H9 (cell line): Measurements from ENCODE around the gene LSM3. TPM values are rescaled to one million over a fixed set of nuclear protein-coding genes. Genes with fewer than 3 reads are reported as not detected.

Source experiments
- DNase-seq: peaks from one replicate; pipeline ENCODE4 v3.0.0-alpha.2; 2017
- H2AFZ ChIP-seq: one replicate; pipeline ENCODE4 v1.6.1; 2013; ENCODE audit warnings: mild to moderate bottlenecking, low read length, control low read depth, moderate library complexity
- H2AK5ac ChIP-seq: 2 replicates; pipeline ENCODE4 v1.6.1; 2013; ENCODE audit warnings: low read length, control low read depth, mixed read lengths; ENCODE audit not compliant: insufficient read length
- H2BK120ac ChIP-seq: one replicate; pipeline ENCODE4 v1.6.1; 2013; ENCODE audit warnings: low read depth, mild to moderate bottlenecking, low read length, control low read depth, inconsistent platforms; ENCODE audit not compliant: poor library complexity, severe bottlenecking
- H2BK12ac ChIP-seq: 2 replicates; pipeline ENCODE4 v1.6.1; 2013; ENCODE audit warnings: low read length, control low read depth, mixed read lengths, low read depth; ENCODE audit not compliant: insufficient read length
- H2BK15ac ChIP-seq: 2 replicates; pipeline ENCODE4 v1.6.1; 2013; ENCODE audit warnings: low read depth, low read length, control low read depth
- H2BK20ac ChIP-seq: one replicate; pipeline ENCODE4 v1.6.1; 2013; ENCODE audit warnings: low read depth, mild to moderate bottlenecking, low read length, control low read depth, inconsistent platforms; ENCODE audit not compliant: poor library complexity, severe bottlenecking
- H2BK5ac ChIP-seq: 2 replicates; pipeline ENCODE4 v1.6.1; 2013; ENCODE audit warnings: low read length, control low read depth, mixed read lengths; ENCODE audit not compliant: insufficient read length
- H3K14ac ChIP-seq: 2 replicates; pipeline ENCODE4 v1.6.1; 2013; ENCODE audit warnings: low read length, control low read depth; ENCODE audit not compliant: insufficient read depth
- H3K18ac ChIP-seq: 2 replicates; pipeline ENCODE4 v1.6.1; 2013; ENCODE audit warnings: low read depth, mild to moderate bottlenecking, mixed read lengths, low read length, control low read depth; ENCODE audit not compliant: insufficient read length
- H3K23ac ChIP-seq: 2 replicates; pipeline ENCODE4 v1.6.1; 2013; ENCODE audit warnings: low read length, control low read depth, mixed read lengths, low read depth; ENCODE audit not compliant: insufficient read length
- H3K23me2 ChIP-seq: 2 replicates; pipeline ENCODE4 v1.6.1; 2013; ENCODE audit warnings: low read depth, mild to moderate bottlenecking, mixed read lengths, low read length, control low read depth; ENCODE audit not compliant: insufficient read length, poor library complexity, severe bottlenecking
- H3K27ac ChIP-seq: 2 replicates; pipeline ENCODE4 v1.5.1; 2013; ENCODE audit warnings: low read length, control low read depth, mixed read lengths, low read depth; ENCODE audit not compliant: insufficient read length
- H3K27me3 ChIP-seq: 2 replicates; pipeline ENCODE4 v1.6.1; 2013; ENCODE audit warnings: low read length, control low read depth, inconsistent platforms; ENCODE audit not compliant: insufficient read depth
- H3K4ac ChIP-seq: 2 replicates; pipeline ENCODE4 v1.6.1; 2013; ENCODE audit warnings: low read depth, mild to moderate bottlenecking, control low read depth, inconsistent platforms, low read length, moderate library complexity
- H3K4me1 ChIP-seq: 2 replicates; pipeline ENCODE4 v1.6.1; 2013; ENCODE audit warnings: low read length, control low read depth, inconsistent platforms; ENCODE audit not compliant: insufficient read depth
- H3K4me2 ChIP-seq: 2 replicates; pipeline ENCODE4 v1.6.1; 2013; ENCODE audit warnings: low read length, control low read depth, mixed read lengths; ENCODE audit not compliant: insufficient read length, insufficient read depth
- H3K56ac ChIP-seq: 2 replicates; pipeline ENCODE4 v1.6.1; 2013; ENCODE audit warnings: low read depth, mild to moderate bottlenecking, mixed read lengths, low read length, control low read depth; ENCODE audit not compliant: insufficient read length
- H3K79me1 ChIP-seq: 2 replicates; pipeline ENCODE4 v1.6.1; 2013; ENCODE audit warnings: low read depth, mild to moderate bottlenecking, moderate library complexity, low read length, control low read depth, inconsistent platforms; ENCODE audit not compliant: insufficient read depth, poor library complexity, severe bottlenecking
- H3K79me2 ChIP-seq: 2 replicates; pipeline ENCODE4 v1.6.1; 2013; ENCODE audit warnings: low read length, control low read depth, inconsistent platforms; ENCODE audit not compliant: insufficient read depth
- H3K9ac ChIP-seq: 2 replicates; pipeline ENCODE4 v1.6.1; 2013; ENCODE audit warnings: low read length, control low read depth, mixed read lengths; ENCODE audit not compliant: insufficient read length; ENCODE audit errors: extremely low read depth
- H3K9me3 ChIP-seq: one replicate; pipeline ENCODE4 v1.6.1; 2013; ENCODE audit warnings: low read depth, low read length, inconsistent platforms; ENCODE audit not compliant: control insufficient read depth
- H3T11ph ChIP-seq: one replicate; pipeline ENCODE4 v1.6.1; 2013; ENCODE audit warnings: mild to moderate bottlenecking, low read length, control low read depth, inconsistent platforms
- H4K20me1 ChIP-seq: one replicate; pipeline ENCODE4 v1.6.1; 2013; ENCODE audit not compliant: control insufficient read depth, insufficient read length, insufficient read depth
- H4K5ac ChIP-seq: 2 replicates; pipeline ENCODE4 v1.6.1; 2013; ENCODE audit warnings: low read depth, mild to moderate bottlenecking, mixed read lengths, low read length, control low read depth; ENCODE audit not compliant: insufficient read length
- H4K8ac ChIP-seq: replicated peaks from 2 replicates; pipeline ENCODE4 v1.6.1; 2013; ENCODE audit warnings: low read length, control low read depth, mixed read lengths, low read depth; ENCODE audit not compliant: insufficient read length
- H4K91ac ChIP-seq: 2 replicates; pipeline ENCODE4 v1.6.1; 2013; ENCODE audit warnings: low read depth, mild to moderate bottlenecking, moderate library complexity, mixed read lengths, low read length, control low read depth; ENCODE audit not compliant: insufficient read length
- H3K27ac Mint-ChIP-seq, 3 experiments: 2 replicates in 2 of 3; 3 replicates in 1 of 3; pipeline ENCODE4 v1.8.0; 2020 to 2021; ENCODE audit warnings: mixed read lengths in 3 of 3, mild to moderate bottlenecking in 1 of 3, moderate library complexity in 1 of 3
- H3K27me3 Mint-ChIP-seq: 2 replicates; pipeline ENCODE4 v1.8.0; 2021; ENCODE audit warnings: low read depth, mild to moderate bottlenecking, moderate library complexity, mixed read lengths
- H3K36me3 Mint-ChIP-seq, 3 experiments: 2 replicates in 2 of 3; 3 replicates in 1 of 3; pipeline ENCODE4 v1.8.0; 2020 to 2021; ENCODE audit warnings: low read depth in 3 of 3, mixed read lengths in 3 of 3; ENCODE audit not compliant: insufficient read depth in 1 of 3
- H3K4me1 Mint-ChIP-seq, 2 experiments: 2 replicates each; pipeline ENCODE4 v1.8.0; 2020; ENCODE audit warnings: mixed read lengths in 2 of 2
- H3K4me3 Mint-ChIP-seq, 2 experiments: 2 replicates in 1 of 2; 3 replicates in 1 of 2; pipeline ENCODE4 v1.8.0; 2020 to 2021; ENCODE audit warnings: mild to moderate bottlenecking in 2 of 2, mixed read lengths in 2 of 2, moderate library complexity in 1 of 2
- H3K9me3 Mint-ChIP-seq, 2 experiments: 2 replicates in 1 of 2; 3 replicates in 1 of 2; pipeline ENCODE4 v1.8.0; 2020; ENCODE audit warnings: mild to moderate bottlenecking in 2 of 2, mixed read lengths in 2 of 2, moderate library complexity in 1 of 2
- CTCF ChIP-seq: fragments of 200-600 bp; sonication (generic); conservative IDR thresholded peaks from 3 replicates; pipeline ENCODE4 v1.8.0; 2021; ENCODE audit warnings: antibody characterized with exemption, mild to moderate bottlenecking
- WGBS: extraction: QIAGEN DNeasy Blood & Tissue Kit; methylation state at CpG from one replicate; pipeline ENCODE4 v1.1.7; 2013; ENCODE audit warnings: missing lambda C conversion rate, low lambda C conversion rate, mixed read lengths; ENCODE audit not compliant: insufficient read length; ENCODE audit errors: extremely low coverage; 5-methylcytosine and 5-hydroxymethylcytosine counted together
- total RNA-seq: library from RNA; stranded (reverse); gene quantifications from 2 replicates; pipeline ENCODE4 v1.2.1, GENCODE V29; 2021

Gene LSM3
- total RNA-seq, 1 experiment from 2014 or later = 24.4 TPM

- no peak for DNase-seq
- no peak overlapping the region for H3K18ac ChIP-seq
- H3K4me2 ChIP-seq = no peak overlapping the region
- no peak overlapping the region for H3K9ac ChIP-seq
- H3K27me3 Mint-ChIP-seq = no peaks in the 10 kb centered on the region; the same call in 1 of the 2 replicates
- peaks cover 16 to 83% (median 45%) of the 10 kb centered on the region in 3 experiments; a peak in 6 of 7 replicates for H3K36me3 Mint-ChIP-seq
- H4K5ac ChIP-seq = no peak overlapping the region
- no peak overlapping the region for H3K4ac ChIP-seq
- no peaks in the 10 kb centered on the region for H3K27me3 ChIP-seq
- H4K8ac ChIP-seq = no peak overlapping the region
- no peak overlapping the region for H3K23ac ChIP-seq
- no peak overlapping the region for H2AK5ac ChIP-seq
- no peak overlapping the region for H2BK20ac ChIP-seq
- no peaks in the 10 kb centered on the region for H3K4me1 ChIP-seq
- H3K79me1 ChIP-seq = no peaks in the 10 kb centered on the region
- no peaks in the 10 kb centered on the region for H3K9me3 Mint-ChIP-seq
- no peaks in the 10 kb centered on the region for H3K23me2 ChIP-seq
- H3K9me3 ChIP-seq = no peaks in the 10 kb centered on the region
- H2BK120ac ChIP-seq = no peak overlapping the region
- no peak overlapping the region for H3K27ac Mint-ChIP-seq
- WGBS = no CpG with 5 or more reads among the region's 3 CpGs
- no peaks in the 10 kb centered on the region for H3K79me2 ChIP-seq
- no peak overlapping the region for H3T11ph ChIP-seq
- no peaks in the 10 kb centered on the region for H3K4me1 Mint-ChIP-seq
- H3K27ac ChIP-seq = no peak overlapping the region
- H2BK15ac ChIP-seq = no peak overlapping the region
- no peak overlapping the region for H2BK5ac ChIP-seq
- no peak overlapping the region for H2AFZ ChIP-seq
- no peak overlapping the region for H4K91ac ChIP-seq
- peaks cover 2% of the 10 kb centered on the region for H4K20me1 ChIP-seq
- no peak for TF ChIP-seq CTCF
- no peak overlapping the region for H3K14ac ChIP-seq
- no peak overlapping the region for H3K4me3 Mint-ChIP-seq
- no peak overlapping the region for H3K56ac ChIP-seq
- no peak overlapping the region for H2BK12ac ChIP-seq
These were observed 41.2 kb upstream of the LSM3 start for GRCh38 chr3:14137445-14137844.
